K562 (cell line): Measurements from ENCODE around the gene RPS19BP1. TPM values are rescaled to one million over a fixed set of nuclear protein-coding genes. Genes with fewer than 3 reads are reported as not detected.
A peak's percentile ranks its signal among the peaks of the same experiment; 100 is the strongest.

ENCODE experiments used
- ATAC-seq: fragments of 200-7000 bp; cut with Tn5 transposase; 3 replicates; pipeline ENCODE4 v1.9.1; 2020; ENCODE audit warnings: moderate library complexity
- BruUV-seq: library from RNA; stranded (reverse); fragments of 400-500 nt; replicated peaks from 2 replicates; lab custom pipeline; 2021; lab: Mats Ljungman, UMichigan
- CTCF ChIA-PET: fragments of 300-600 bp; formaldehyde crosslinking; extraction: SDS; loops from one replicate; lab custom pipeline; 2021; ENCODE audit warnings: low intra/inter-chr PET ratio; lab: Yijun Ruan, JAX
- POLR2A ChIA-PET: fragments of 300-600, 350-650 bp; sonication (Branson Sonifier 250); formaldehyde crosslinking; extraction: SDS; loops from one replicate; lab custom pipeline; 2021; ENCODE audit warnings: antibody characterized with exemption, inconsistent platforms; lab: Yijun Ruan, JAX
- DNase-seq, 4 experiments: peaks; one replicate each; pipeline versions ENCODE4 v3.0.0 to v3.0.0-alpha.2; 2011 to 2018; ENCODE audit warnings: low spot score in 3 of 4, mixed read lengths in 3 of 4; ENCODE audit errors: extremely low read depth in 1 of 4
- FAIRE-seq: peaks from 2 replicates; lab custom pipeline; 2011; peaks lifted over from hg19 to GRCh38; lab: Jason Lieb, UNC
- H2AFZ ChIP-seq: 2 replicates; pipeline ENCODE4 v1.6.0; 2011; ENCODE audit warnings: low read depth, low read length, control low read depth, inconsistent platforms
- H3K27ac ChIP-seq: fragments of 200-600 bp; 3 replicates; pipeline ENCODE4 v1.8.0; 2011; ENCODE audit warnings: low read depth, mild to moderate bottlenecking, control low read depth, inconsistent platforms, low read length, moderate library complexity, mixed read lengths; ENCODE audit errors: extremely low read depth
- H3K27me3 ChIP-seq, 2 experiments: fragments of 300-600 bp in 1 of 2; 2 replicates in 1 of 2; 3 replicates in 1 of 2; pipeline versions ENCODE4 v1.6.0 to v1.8.0; 2011; ENCODE audit warnings: inconsistent platforms in 2 of 2, low read length in 2 of 2, mild to moderate bottlenecking in 1 of 2, mixed read lengths in 1 of 2, moderate library complexity in 1 of 2; ENCODE audit not compliant: control insufficient read depth in 2 of 2, insufficient read depth in 2 of 2
- H3K36me3 ChIP-seq: fragments of 300-600 bp; 3 replicates; pipeline ENCODE4 v1.8.0; 2011; ENCODE audit warnings: mild to moderate bottlenecking, low read length, inconsistent platforms; ENCODE audit not compliant: control insufficient read depth, insufficient read depth
- H3K4me1 ChIP-seq, 2 experiments: fragments of 200-600 bp in 1 of 2; replicated peaks in 1 of 2; 2 replicates in 1 of 2; 3 replicates in 1 of 2; pipeline versions ENCODE4 v1.5.1 to v1.8.0; 2011; ENCODE audit warnings: inconsistent platforms in 2 of 2, low read length in 2 of 2, mild to moderate bottlenecking in 1 of 2, mixed read lengths in 1 of 2, moderate library complexity in 1 of 2; ENCODE audit not compliant: control insufficient read depth in 2 of 2, insufficient read depth in 2 of 2
- H3K4me2 ChIP-seq: 2 replicates; pipeline ENCODE4 v1.6.1; 2011; ENCODE audit warnings: low read length, control low read depth, inconsistent platforms, mixed read lengths; ENCODE audit not compliant: insufficient read depth
- H3K4me3 ChIP-seq: fragments of 200-600 bp; sonication (generic), shearing (Covaris generic); 2 replicates; pipeline ENCODE4 v1.5.1; 2016; ENCODE audit warnings: control low read depth, inconsistent platforms
- H3K79me2 ChIP-seq: fragments of 200-600 bp; 3 replicates; pipeline ENCODE4 v1.8.0; 2011; ENCODE audit warnings: low read length, inconsistent platforms; ENCODE audit not compliant: control insufficient read depth, insufficient read depth
- H3K9ac ChIP-seq, 2 experiments: 2 replicates each; pipeline versions ENCODE4 v1.6.0 to v1.6.1; 2011; ENCODE audit warnings: low read depth in 2 of 2, low read length in 2 of 2, control low read depth in 1 of 2, inconsistent platforms in 1 of 2, mild to moderate bottlenecking in 1 of 2, mixed read lengths in 1 of 2; ENCODE audit not compliant: insufficient read depth in 1 of 2
- H3K9me1 ChIP-seq: one replicate; pipeline ENCODE4 v1.6.0; 2011; ENCODE audit warnings: inconsistent platforms, mild to moderate bottlenecking, low read length, moderate library complexity; ENCODE audit not compliant: control insufficient read depth, insufficient read depth
- H3K9me3 ChIP-seq: replicated peaks from 2 replicates; pipeline ENCODE4 v1.5.1; 2011; ENCODE audit warnings: low read depth, low read length, inconsistent platforms; ENCODE audit not compliant: control insufficient read depth, insufficient read depth
- H4K20me1 ChIP-seq: replicated peaks from 2 replicates; pipeline ENCODE4 v1.6.1; 2011; ENCODE audit warnings: low read length, inconsistent platforms, mixed read lengths; ENCODE audit not compliant: control insufficient read depth, insufficient read depth
- CREB3 ChIP-seq: fragments of 450-650 bp; conservative IDR thresholded peaks from 2 replicates; pipeline ENCODE4 v1.6.1; 2016; ENCODE audit warnings: missing genetic modification characterization, low read depth, mild to moderate bottlenecking, missing compliant biosample characterization, moderate library complexity
- DPF2 ChIP-seq: fragments of 450-650 bp; IDR thresholded peaks from 2 replicates; pipeline ENCODE4 v1.6.1; 2016
- HMGN3 ChIP-seq: IDR thresholded peaks from 2 replicates; pipeline ENCODE4 v1.6.1; 2011; ENCODE audit warnings: borderline replicate concordance, low read depth, mild to moderate bottlenecking, mixed read lengths, low read length; ENCODE audit not compliant: insufficient read length; ENCODE audit errors: extremely low read depth
- MECOM ChIP-seq: fragments of 250-450 bp; sonication (Bioruptor Pico); IDR thresholded peaks from 2 replicates; pipeline ENCODE4 v1.8.0; 2022; ENCODE audit warnings: inconsistent platforms
- MEF2A ChIP-seq: IDR thresholded peaks from 2 replicates; pipeline ENCODE4 v1.6.1; 2011; ENCODE audit warnings: low read depth, mild to moderate bottlenecking, low read length, moderate library complexity; ENCODE audit not compliant: control insufficient read depth
- MIER1 ChIP-seq: fragments of 450-650 bp; IDR thresholded peaks from 2 replicates; pipeline ENCODE4 v1.6.1; 2016; ENCODE audit warnings: antibody characterized with exemption, mild to moderate bottlenecking, low read depth
- NCOA6 ChIP-seq: fragments of 450-650 bp; IDR thresholded peaks from 2 replicates; pipeline ENCODE4 v1.6.1; 2017; ENCODE audit warnings: mild to moderate bottlenecking
- NKRF ChIP-seq: fragments of 450-650 bp; IDR thresholded peaks from 2 replicates; pipeline ENCODE4 v1.6.1; 2016; ENCODE audit warnings: borderline replicate concordance
- POLR2H ChIP-seq: IDR thresholded peaks from 2 replicates; pipeline ENCODE4 v1.6.1; 2016; ENCODE audit warnings: missing genetic modification characterization, low read depth, mild to moderate bottlenecking, control low read depth, missing compliant biosample characterization, moderate library complexity
- RBM25 ChIP-seq: fragments of 200-400 bp; formaldehyde crosslinking; IDR thresholded peaks from 2 replicates; pipeline ENCODE4 v1.6.1; 2018; ENCODE audit warnings: low read length, low read depth, moderate library complexity; ENCODE audit not compliant: severe bottlenecking
- RBM34 ChIP-seq: fragments of 200-400 bp; formaldehyde crosslinking; IDR thresholded peaks from 2 replicates; pipeline ENCODE4 v1.6.1; 2018; ENCODE audit warnings: low read length, borderline replicate concordance; ENCODE audit not compliant: insufficient read depth
- SAP30 ChIP-seq: fragments of 200-600 bp; sonication (generic); IDR thresholded peaks from 2 replicates; pipeline ENCODE4 v1.6.1; 2012; ENCODE audit warnings: borderline replicate concordance, low read depth, mild to moderate bottlenecking, moderate library complexity, low read length, control low read depth, inconsistent platforms; ENCODE audit not compliant: insufficient read depth, poor library complexity, severe bottlenecking
- SMARCA5 ChIP-seq: fragments of 450-650 bp; IDR thresholded peaks from 2 replicates; pipeline ENCODE4 v1.6.1; 2016
- ZFP36 ChIP-seq: fragments of 150-350 bp; IDR thresholded peaks from 2 replicates; pipeline ENCODE4 v1.6.1; 2018; ENCODE audit warnings: low read length, low read depth; ENCODE audit not compliant: partially characterized antibody
- WGBS: fragments of 100-300 bp; shearing (Covaris generic); methylation state at CpG from one replicate; pipeline ENCODE4 v1.1.6; 2016; ENCODE audit warnings: low coverage, mixed read lengths; ENCODE audit not compliant: insufficient coverage; ENCODE audit errors: missing lambda C conversion rate; 5-methylcytosine and 5-hydroxymethylcytosine counted together
- in situ Hi-C: fragments of 300-500 bp; cut with MboI; formaldehyde crosslinking; loops from 4 replicates; pipeline ENCODE4 v1.15.0; 2018; ENCODE audit warnings: inconsistent platforms, mixed read lengths
- intact Hi-C: fragments of 100-400 bp; cut with micrococcal nuclease; formaldehyde crosslinking; loops from 2 replicates; pipeline ENCODE4 v1.14.2; 2022
- polyA plus RNA-seq, 8 experiments: library from polyadenylated mRNA; depleted of rRNA in 4 of 8; stranded (reverse) in 5 of 8; unstranded in 3 of 8; fragments of >200 nt; fragmentation: Nextera tagmentation in 2 of 8; fragmentation: Illumina TruSeq in 1 of 8; extraction: Ambion mirVana in 2 of 8; extraction: Trizol in 1 of 8; gene quantifications; 2 replicates each; pipeline versions ENCODE4 v1.2.1 to v1.2.3, GENCODE V29; 2011 to 2014; ENCODE audit warnings: inconsistent platforms in 1 of 8, missing spikeins in 1 of 8
- total RNA-seq, 7 experiments: library from RNA; depleted of rRNA in 6 of 7; stranded (reverse); fragments of >200 nt in 6 of 7; fragmentation: Illumina TruSeq in 2 of 7; extraction: Trizol in 2 of 7; gene quantifications; 2 replicates each; pipeline versions ENCODE4 v1.2.1 to v1.2.3, GENCODE V29; 2011 to 2021; ENCODE audit warnings: low replicate concordance in 1 of 7

Gene RPS19BP1
- total and polyA plus RNA-seq, 9 of the 15 experiments (the other 6 are each of a cell fraction or from before 2014, with no cell fraction given), result 3.0 to 223 (median 84.3) TPM

GRCh38 chr22:39571538-39571937, 39.0 kb upstream of the RPS19BP1 start:
- no peak for DNase-seq
- H3K4me1 ChIP-seq, result peaks cover 12 to 41% of the 10 kb centered on the region in 2 experiments; a peak in 4 of 5 replicates
- WGBS, result 0% methylated on average over 1 of the region's 1 CpG
- no peak overlapping the region for H2AFZ ChIP-seq
- no peak for FAIRE-seq
- no peaks in the 10 kb centered on the region for H3K9me3 ChIP-seq
- H3K79me2 ChIP-seq, result no peaks in the 10 kb centered on the region
- BruUV-seq, result no TSS peak
- no peak overlapping the region for H3K27ac ChIP-seq
- no peaks in the 10 kb centered on the region for H3K9me1 ChIP-seq
- no peak overlapping the region for H3K9ac ChIP-seq
- H3K36me3 ChIP-seq, result no peaks in the 10 kb centered on the region
- ATAC-seq, result no peak
- POLR2A ChIA-PET, result interaction anchor here (1.1 kb wide), 1 partner anchor 13 kb away, joined by 3 read pairs; no protein-coding TSS in a partner anchor
- H3K4me3 ChIP-seq, result no peak overlapping the region
- no peaks in the 10 kb centered on the region for H4K20me1 ChIP-seq
- TF ChIP-seq RBM25, result peak; percentile 14
- TF ChIP-seq ZFP36, result peak; percentile 92
- TF ChIP-seq SAP30, result no peak
- no peaks in the 10 kb centered on the region for H3K27me3 ChIP-seq
- intact Hi-C loops (no loop called here), in situ Hi-C loops (no loop called here)
- CTCF ChIA-PET, result no interaction called here
- H3K4me2 ChIP-seq, result no peak overlapping the region

GRCh38 chr22:39570665-39571064, 38.1 kb upstream of the RPS19BP1 start, which contains the start of gene CACNA1I:
Gene CACNA1I (plus strand): TSS chr22:39570753. CDS start chr22:39570753, 0 bp downstream.
- Histone ChIP-seq H3K27me3 (no peaks in the 10 kb centered on the region), H3K9me1 (no peaks in the 10 kb centered on the region), H3K9ac (no peak within 1 kb of the TSS; a peak in 1 of 4 replicates), H3K27ac (no peak within 1 kb of the TSS), H3K4me2 (no peak within 1 kb of the TSS), H4K20me1 (no peaks in the 10 kb centered on the region), H3K36me3 (no peaks in the 10 kb centered on the region), H3K9me3 (no peaks in the 10 kb centered on the region), H2AFZ (no peak within 1 kb of the TSS), H3K79me2 (no peaks in the 10 kb centered on the region), H3K4me3 (no peak within 1 kb of the TSS), H3K4me1 (peaks cover 12 to 39% of the 10 kb centered on the region in 2 experiments; a peak in 4 of 5 replicates)
- no peak for FAIRE-seq
- intact Hi-C loops, result no loop called here
- in situ Hi-C loops, result no loop called here
- no TSS peak for BruUV-seq
- no peak for DNase-seq
- ATAC-seq, result no peak
- 70% methylated on average over 2 of the region's 14 CpGs for WGBS
- POLR2A ChIA-PET, result interaction anchor here (0.7 to 1.1 kb wide), 2 partner anchors 12 to 458 kb away, joined by 3 to 4 read pairs; no protein-coding TSS in a partner anchor
- CTCF ChIA-PET, result no interaction called here
- TF ChIP-seq HMGN3 (no peak), RBM34 (no peak), NCOA6 (no peak), MEF2A (no peak), SMARCA5 (no peak), DPF2 (no peak), MIER1 (no peak), CREB3 (tag) (no peak), MECOM (no peak), NKRF (no peak), POLR2H (tag) (no peak)
